ENCODE measurements around the gene USH2A.

GRCh38 chr1:216331211-216331610 is 92.0 kb downstream of the USH2A start:
- no peak for TF ChIP-seq CTCF (IDR thresholded peaks at IDR 0.05; ENCODE audit: borderline replicate concordance, extremely low read depth, low read length, poor library complexity, severe bottlenecking)
- no peak for TF ChIP-seq EZH2 (IDR thresholded peaks at IDR 0.05; ENCODE audit: borderline replicate concordance, low read depth, low read length, severe bottlenecking)

All from DND-41 (cell line).